ENCODE measurements around the gene KIF18B.

The KIF18B gene

DNA sequence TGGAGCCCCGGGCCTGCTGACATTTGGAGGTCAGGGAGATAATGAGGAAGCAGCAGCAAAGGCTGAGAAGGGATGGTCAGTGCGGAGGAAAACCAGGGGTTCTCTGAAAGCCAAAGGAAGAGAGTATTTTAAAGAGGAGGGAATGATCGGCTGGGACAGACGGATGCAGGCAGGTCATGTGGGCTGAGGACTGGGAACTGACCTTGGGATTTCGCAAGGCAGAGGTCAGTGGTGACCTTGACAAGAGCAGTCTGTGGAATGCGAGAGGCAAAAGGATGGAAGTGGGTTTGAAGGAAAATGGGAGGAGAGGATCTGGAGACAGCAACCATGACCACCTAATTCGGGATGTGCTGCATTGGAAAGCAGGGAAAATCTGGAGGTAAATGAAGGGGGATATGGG is 58.6 kb downstream of the KIF18B start:
- H3K27ac ChIP-seq, result peak overlapping the region in 3 of 11 experiments; percentile 14 to 34 (median 20); a peak in 3 of 22 replicates
- H3K9me3 ChIP-seq (replicated peaks in 1 of 11), result no peaks in the 10 kb centered on the region
- H3K36me3 ChIP-seq, result peaks cover 80 to 100% (median 94%) of the 10 kb centered on the region in 11 experiments
- TF ChIP-seq Cebpa-rat (IDR thresholded peaks at IDR 0.05), result no peak
- peak overlapping the region in 2 of 11 experiments; percentile 17 to 31; a peak in 2 of 22 replicates for H3K9ac ChIP-seq
- no peaks in the 10 kb centered on the region for H3K27me3 ChIP-seq
- H4K20me1 ChIP-seq, result peaks cover 71 to 92% (median 82%) of the 10 kb centered on the region in 11 experiments
- peaks cover 17 to 34% (median 25%) of the 10 kb centered on the region in 10 experiments for H3K4me1 ChIP-seq
- peak overlapping the region; percentile 15 to 77 (median 53); a peak in 20 of 22 replicates for H3K4me2 ChIP-seq
- H3K4me3 ChIP-seq, result no peak overlapping the region

DNA sequence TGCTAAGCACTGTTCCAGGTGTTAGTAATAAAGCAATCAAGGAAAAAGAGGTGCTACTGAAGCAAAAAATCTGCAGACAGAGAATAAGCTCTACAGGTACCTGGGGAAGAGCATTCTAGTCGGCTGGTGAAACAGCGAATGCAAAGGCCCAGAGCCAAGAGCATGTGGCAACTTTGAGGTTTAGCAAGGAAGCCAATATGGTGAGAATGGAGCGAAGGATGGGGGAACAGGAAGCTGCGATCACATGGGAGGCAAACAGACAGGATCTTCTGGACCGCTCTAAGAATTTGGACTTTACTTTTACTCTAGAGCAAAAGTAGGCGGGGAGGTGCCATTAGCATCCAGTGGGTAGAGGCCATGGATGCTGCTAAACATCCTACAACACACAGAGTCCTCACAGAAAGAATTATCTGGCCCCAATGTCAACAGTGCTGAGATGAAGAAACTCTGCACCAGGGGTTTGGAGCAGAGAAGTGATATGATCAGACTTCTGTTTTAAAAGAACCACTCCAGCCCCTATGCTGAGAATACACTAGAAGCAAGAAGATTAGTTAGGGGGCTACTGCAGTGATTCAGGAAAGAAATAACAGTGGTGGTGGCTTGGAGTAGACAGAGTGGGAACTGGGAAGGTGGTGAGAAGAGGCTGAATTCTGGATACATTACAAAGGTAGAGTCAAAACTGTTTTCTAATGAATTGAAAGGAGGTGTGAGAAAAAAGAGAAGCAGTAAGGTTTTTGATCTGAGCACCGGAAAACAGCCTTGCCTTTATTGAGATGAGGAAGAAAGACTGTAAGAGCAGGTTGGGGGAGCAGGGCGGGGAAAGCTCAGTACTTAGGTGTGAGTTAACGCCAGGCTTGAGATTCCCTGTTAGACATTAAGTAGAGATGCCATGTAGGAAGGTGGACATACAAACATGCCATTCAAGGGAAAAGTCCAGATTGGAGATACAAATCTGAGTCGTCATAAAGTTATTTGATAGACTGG is 59.3 kb downstream of the KIF18B start:
- H3K27me3 ChIP-seq, result no peaks in the 10 kb centered on the region
- peaks cover 68 to 93% (median 77%) of the 10 kb centered on the region in 11 experiments for H4K20me1 ChIP-seq
- no peaks in the 10 kb centered on the region for H3K9me3 ChIP-seq (replicated peaks in 1 of 11)
- H3K4me1 ChIP-seq, result peaks cover 17 to 34% (median 25%) of the 10 kb centered on the region in 10 experiments
- no peak overlapping the region for H3K4me3 ChIP-seq
- peak overlapping the region in 3 of 11 experiments; percentile 7 to 31 (median 17); a peak in 3 of 22 replicates for H3K9ac ChIP-seq
- H3K27ac ChIP-seq, result peak overlapping the region in 5 of 11 experiments; percentile 9 to 34 (median 20); a peak in 4 of 22 replicates
- H3K36me3 ChIP-seq, result peaks cover 81 to 100% (median 95%) of the 10 kb centered on the region in 11 experiments
- peak overlapping the region; percentile 15 to 77 (median 53) for H3K4me2 ChIP-seq
- TF ChIP-seq Cebpa-rat (IDR thresholded peaks at IDR 0.05), result no peak

DNA sequence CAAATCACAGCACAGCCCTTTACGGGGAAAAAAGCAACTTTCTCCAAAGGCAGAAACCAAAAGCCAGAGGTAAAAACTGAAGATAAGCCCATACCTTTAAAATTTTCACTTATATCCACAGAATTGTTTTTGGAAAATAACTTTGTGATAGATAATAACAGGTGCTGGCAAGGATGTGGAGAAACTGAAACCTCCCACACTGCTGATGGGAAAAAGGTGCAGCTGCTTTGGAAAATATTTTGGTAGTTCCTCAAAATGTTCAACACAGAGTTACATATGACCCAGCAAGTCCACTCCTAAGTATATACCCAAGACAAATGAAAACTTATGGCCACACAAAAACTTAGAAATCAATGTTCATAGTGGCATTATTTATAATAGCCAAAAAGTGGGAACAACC is 60.6 kb downstream of the KIF18B start:
- Histone ChIP-seq H3K27ac (no peak overlapping the region), H3K36me3 (peaks cover 81 to 100% (median 95%) of the 10 kb centered on the region in 11 experiments), H3K4me3 (no peak overlapping the region), H3K4me1 (peaks cover 17 to 34% (median 25%) of the 10 kb centered on the region in 10 experiments), H4K20me1 (peaks cover 57 to 88% (median 65%) of the 10 kb centered on the region in 11 experiments), H3K9ac (no peak overlapping the region), H3K4me2 (peak overlapping the region in 1 of 11 experiments; percentile 65; a peak in 1 of 22 replicates), H3K9me3 (replicated peaks in 1 of 11) (no peaks in the 10 kb centered on the region), H3K27me3 (no peaks in the 10 kb centered on the region)
- no peak for TF ChIP-seq Cebpa-rat (IDR thresholded peaks at IDR 0.05)

DNA sequence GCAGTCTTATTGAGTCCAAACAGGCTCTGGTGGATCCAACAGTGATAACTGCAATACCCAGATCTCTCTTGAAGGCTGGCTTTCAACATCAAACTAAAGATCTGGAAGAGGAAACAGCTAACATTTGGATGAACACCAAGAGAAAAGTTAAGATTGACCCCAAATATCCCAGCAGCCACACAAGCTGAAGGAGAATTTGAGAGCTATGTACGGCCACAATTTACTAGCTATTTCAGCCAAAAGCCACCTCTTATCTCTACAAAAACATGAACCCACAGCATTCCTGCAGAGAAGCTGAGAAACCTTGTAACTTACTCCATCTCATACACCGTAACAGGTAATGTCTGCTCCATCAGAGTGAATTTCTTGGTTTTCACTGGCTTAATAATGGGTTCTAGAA is 62.6 kb downstream of the KIF18B start:
- Histone ChIP-seq H3K4me2 (no peak overlapping the region), H3K9ac (no peak overlapping the region), H3K36me3 (peaks cover 83 to 100% (median 95%) of the 10 kb centered on the region in 11 experiments), H4K20me1 (peaks cover 37 to 84% (median 51%) of the 10 kb centered on the region in 11 experiments), H3K9me3 (replicated peaks in 1 of 11) (no peaks in the 10 kb centered on the region), H3K4me1 (peaks cover 17 to 32% (median 25%) of the 10 kb centered on the region in 10 experiments), H3K4me3 (no peak overlapping the region), H3K27ac (no peak overlapping the region), H3K27me3 (no peaks in the 10 kb centered on the region)
- TF ChIP-seq Cebpa-rat (IDR thresholded peaks at IDR 0.05), result no peak

DNA sequence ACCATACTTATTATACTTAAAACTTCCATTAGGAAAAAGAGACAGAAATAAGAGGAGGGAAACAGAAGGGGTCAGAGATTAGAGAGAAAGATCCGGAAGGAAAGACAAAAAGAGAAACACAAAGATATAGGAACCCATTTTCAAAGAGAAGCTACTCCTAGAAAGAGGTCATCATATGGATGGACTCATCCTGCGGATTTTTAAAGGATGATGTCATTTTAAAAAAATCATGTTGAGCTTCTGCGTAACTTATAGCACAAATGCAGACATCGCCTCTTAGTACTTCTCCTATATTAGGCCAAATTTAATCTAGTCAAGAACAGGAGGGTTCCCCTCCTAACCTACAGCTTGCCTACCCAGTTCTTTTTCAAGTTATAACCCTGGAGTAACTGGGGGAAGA is 66.4 kb downstream of the KIF18B start:
- H3K4me2 ChIP-seq, result no peak overlapping the region
- peaks cover 0 to 1% (median 0%) of the 10 kb centered on the region in 10 experiments; a peak in 2 of 20 replicates for H3K4me1 ChIP-seq
- TF ChIP-seq Cebpa-rat (IDR thresholded peaks at IDR 0.05), result no peak

DNA sequence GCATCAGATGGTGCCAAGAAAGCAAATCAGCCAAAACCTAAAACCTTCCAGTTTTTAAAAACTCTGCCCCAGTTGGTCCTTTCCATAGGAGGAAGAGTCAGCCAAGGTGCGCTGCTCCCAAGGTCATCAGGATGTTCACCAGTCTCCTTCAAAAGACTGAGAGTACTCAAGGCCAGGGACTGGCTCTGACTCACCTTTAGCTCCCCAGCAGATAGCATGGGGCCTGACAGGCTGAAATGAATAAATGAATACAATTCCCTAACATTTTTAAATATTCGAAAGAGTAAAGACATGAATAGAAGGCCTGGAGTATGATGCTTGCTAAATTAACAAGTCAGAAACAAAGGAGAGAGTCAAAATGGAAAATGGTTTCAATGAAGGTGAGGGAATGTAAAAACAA is 67.5 kb downstream of the KIF18B start:
- Histone ChIP-seq H3K9me3 (replicated peaks in 1 of 11) (no peaks in the 10 kb centered on the region), H3K4me1 (peaks cover 0 to 8% (median 0%) of the 10 kb centered on the region in 10 experiments; a peak in 4 of 20 replicates), H3K27ac (no peak overlapping the region), H3K4me3 (no peak overlapping the region), H3K36me3 (peaks cover 97 to 100% (median 99%) of the 10 kb centered on the region in 11 experiments), H4K20me1 (peaks cover 0 to 82% (median 47%) of the 10 kb centered on the region in 11 experiments; a peak in 18 of 22 replicates), H3K27me3 (no peaks in the 10 kb centered on the region), H3K4me2 (no peak overlapping the region), H3K9ac (no peak overlapping the region)
- TF ChIP-seq Cebpa-rat (IDR thresholded peaks at IDR 0.05), result no peak

More for the DNA sequence above, 66.4 kb downstream of the KIF18B start:
- H3K9ac ChIP-seq, result no peak overlapping the region
- no peak overlapping the region for H3K4me3 ChIP-seq
- H3K27me3 ChIP-seq, result no peaks in the 10 kb centered on the region
- H3K27ac ChIP-seq, result no peak overlapping the region
- H3K36me3 ChIP-seq, result peaks cover 97 to 100% (median 99%) of the 10 kb centered on the region in 11 experiments
- peaks cover 0 to 80% (median 46%) of the 10 kb centered on the region in 11 experiments; a peak in 19 of 22 replicates for H4K20me1 ChIP-seq
- no peaks in the 10 kb centered on the region for H3K9me3 ChIP-seq (replicated peaks in 1 of 11)

DNA sequence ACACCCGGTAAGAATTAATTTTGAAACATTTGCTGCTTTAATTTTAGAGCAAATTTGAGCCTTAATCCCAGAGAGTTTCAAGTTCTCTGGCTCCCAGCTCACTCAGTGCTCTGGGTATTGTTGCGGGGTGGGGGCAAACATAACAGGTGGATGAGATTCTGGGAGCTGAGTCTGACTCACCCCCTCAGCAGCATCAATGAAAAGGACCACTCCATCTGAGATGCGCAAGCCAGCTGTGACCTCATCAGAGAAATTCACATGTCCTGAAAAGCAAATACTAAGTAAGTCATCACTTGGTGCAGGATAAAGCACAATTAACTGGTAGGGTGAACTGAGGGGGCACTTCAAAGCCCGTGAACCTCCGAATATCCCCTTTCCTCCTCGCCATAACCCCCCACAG is 68.2 kb downstream of the KIF18B start:
- no peak for TF ChIP-seq Cebpa-rat (IDR thresholded peaks at IDR 0.05)
- peaks cover 0 to 76% (median 44%) of the 10 kb centered on the region in 11 experiments; a peak in 18 of 22 replicates for H4K20me1 ChIP-seq
- H3K27me3 ChIP-seq, result no peaks in the 10 kb centered on the region
- H3K9ac ChIP-seq, result no peak overlapping the region
- H3K4me2 ChIP-seq, result no peak overlapping the region
- peaks cover 0 to 8% (median 0%) of the 10 kb centered on the region in 10 experiments; a peak in 4 of 20 replicates for H3K4me1 ChIP-seq
- H3K4me3 ChIP-seq, result no peak overlapping the region
- no peak overlapping the region for H3K27ac ChIP-seq
- peaks cover 97 to 100% (median 99%) of the 10 kb centered on the region in 11 experiments for H3K36me3 ChIP-seq
- H3K9me3 ChIP-seq (replicated peaks in 1 of 11), result no peaks in the 10 kb centered on the region

DNA sequence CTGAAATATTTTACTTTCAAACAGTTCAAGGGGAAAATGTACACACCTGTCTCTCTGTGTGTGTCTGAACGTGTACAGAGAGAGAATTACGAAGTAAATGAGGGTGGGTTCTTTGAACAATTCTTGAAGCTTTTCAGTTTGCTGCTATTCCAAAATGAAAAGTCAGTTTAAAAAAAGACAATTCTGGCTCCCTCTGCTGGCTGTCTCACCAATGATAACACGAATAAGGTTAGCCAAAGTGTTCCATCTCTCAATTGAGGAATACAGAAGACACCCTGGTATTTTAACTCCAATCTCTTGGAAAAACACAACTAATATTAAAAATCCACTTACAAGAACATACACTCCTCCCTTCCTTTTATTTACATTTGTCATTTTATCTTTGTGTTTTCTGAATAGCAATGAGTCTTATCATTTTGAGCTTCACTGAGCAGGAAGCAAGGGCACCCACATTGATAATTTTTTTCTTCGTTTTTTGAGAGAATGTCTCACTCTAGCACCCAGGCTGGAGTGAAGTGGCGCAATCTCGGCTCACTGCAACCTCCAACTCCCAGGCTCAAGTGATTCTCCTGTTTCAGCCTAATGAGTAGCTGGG is 68.8 kb downstream of the KIF18B start:
- no peaks in the 10 kb centered on the region for H3K27me3 ChIP-seq
- no peak overlapping the region for H3K27ac ChIP-seq
- H3K4me2 ChIP-seq, result no peak overlapping the region
- peaks cover 0 to 69% (median 44%) of the 10 kb centered on the region in 11 experiments; a peak in 18 of 22 replicates for H4K20me1 ChIP-seq
- TF ChIP-seq Cebpa-rat (IDR thresholded peaks at IDR 0.05), result no peak
- peaks cover 0 to 8% (median 0%) of the 10 kb centered on the region in 10 experiments; a peak in 4 of 20 replicates for H3K4me1 ChIP-seq
- peaks cover 97 to 100% (median 99%) of the 10 kb centered on the region in 11 experiments for H3K36me3 ChIP-seq
- H3K4me3 ChIP-seq, result no peak overlapping the region
- no peaks in the 10 kb centered on the region for H3K9me3 ChIP-seq (replicated peaks in 1 of 11)
- H3K9ac ChIP-seq, result no peak overlapping the region
